NCI-H1694 (cell line): Measurements from ENCODE around the gene USH2A.

Experiments
- DNase-seq: peaks from one replicate; lab custom pipeline; 2025; lab: John Stamatoyannopoulos, UW

Gene USH2A

GRCh38 chr1:215640429-215641148 lies 782.7 kb downstream of the USH2A start:
- DNase-seq = no peak

GRCh38 chr1:215637041-215637573 lies 786.1 kb downstream of the USH2A start:
- DNase-seq = no peak

GRCh38 chr1:215636258-215636965 lies 786.8 kb downstream of the USH2A start:
- no peak for DNase-seq

DNA sequence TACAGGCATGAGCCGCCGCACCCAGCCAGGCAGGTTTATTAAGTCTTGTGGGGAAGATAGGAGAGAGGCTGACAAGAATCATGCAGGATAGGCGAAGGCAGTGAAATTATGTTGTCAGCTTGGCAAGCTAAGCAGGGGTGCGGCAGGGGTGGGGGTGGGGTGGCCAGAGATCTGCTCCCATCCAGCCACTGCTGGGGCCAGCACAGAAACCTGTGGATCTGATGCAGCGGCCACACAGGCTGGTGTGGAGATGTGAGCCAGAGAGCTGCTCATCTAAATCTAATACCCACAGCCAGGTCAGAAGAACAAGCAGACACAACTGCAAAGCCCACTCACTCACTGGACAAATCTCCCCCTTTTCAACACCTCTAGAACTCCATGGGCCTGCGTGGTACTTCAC lies 787.4 kb downstream of the USH2A start:
- no peak for DNase-seq

GRCh38 chr1:215631489-215631888 lies 791.8 kb downstream of the USH2A start:
- no peak for DNase-seq

GRCh38 chr1:215631040-215631439 lies 792.2 kb downstream of the USH2A start:
- no peak for DNase-seq

DNA sequence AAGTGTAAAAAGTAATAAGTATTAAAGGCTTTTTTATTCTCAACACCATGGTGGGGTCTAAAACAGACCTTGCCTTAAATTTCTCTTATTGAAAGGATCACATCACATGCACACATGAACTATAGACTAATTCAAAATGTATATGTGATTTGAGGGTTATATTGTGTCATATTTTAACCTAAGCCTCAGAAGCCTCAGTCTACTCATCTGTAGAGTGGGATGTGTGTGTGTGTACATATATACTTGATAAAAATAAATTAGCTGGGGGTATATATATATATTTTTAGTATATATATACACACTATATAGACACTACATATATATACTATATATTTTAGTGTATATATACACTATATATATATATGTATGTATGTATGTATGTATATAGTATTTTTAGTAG lies 797.3 kb downstream of the USH2A start:
- no peak for DNase-seq

DNA sequence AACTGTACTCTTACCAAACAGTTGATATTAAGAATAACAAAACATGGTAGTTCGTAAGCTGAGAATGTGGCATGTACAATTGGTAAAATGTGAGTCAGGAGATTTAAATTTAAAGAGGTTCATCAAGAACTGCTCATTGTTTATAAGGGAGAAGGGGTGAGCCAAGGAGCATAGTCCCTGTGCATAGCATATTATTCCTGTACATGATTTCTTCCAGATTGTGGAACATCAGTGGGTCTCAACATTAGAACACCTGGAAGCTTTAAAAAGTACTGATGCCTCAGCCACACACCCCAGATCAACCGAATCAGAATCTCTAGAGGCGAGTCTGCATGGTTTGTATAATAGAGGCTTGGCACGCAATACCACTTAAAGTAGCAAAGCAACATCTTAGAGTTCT lies 800.1 kb downstream of the USH2A start:
- no peak for DNase-seq

DNA sequence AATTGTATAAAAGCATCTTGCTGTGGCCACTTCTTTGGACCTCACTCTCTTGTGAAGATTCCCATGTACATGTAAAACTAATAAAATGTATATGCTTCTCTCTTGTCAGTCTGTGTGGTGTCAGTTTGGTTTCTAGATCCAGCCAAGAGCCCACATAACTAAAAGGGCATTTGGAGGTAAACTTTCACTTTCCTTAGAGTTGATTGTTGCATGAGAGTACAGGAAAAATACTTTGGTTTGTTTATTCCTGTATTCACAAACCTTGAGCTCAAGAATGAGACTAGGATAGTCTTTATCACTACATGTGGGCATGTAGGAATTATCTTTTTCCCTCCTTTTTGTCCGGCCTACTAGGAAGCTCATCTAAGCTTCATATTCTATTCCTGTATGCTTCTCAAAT lies 805.3 kb downstream of the USH2A start:
- DNase-seq = no peak

DNA sequence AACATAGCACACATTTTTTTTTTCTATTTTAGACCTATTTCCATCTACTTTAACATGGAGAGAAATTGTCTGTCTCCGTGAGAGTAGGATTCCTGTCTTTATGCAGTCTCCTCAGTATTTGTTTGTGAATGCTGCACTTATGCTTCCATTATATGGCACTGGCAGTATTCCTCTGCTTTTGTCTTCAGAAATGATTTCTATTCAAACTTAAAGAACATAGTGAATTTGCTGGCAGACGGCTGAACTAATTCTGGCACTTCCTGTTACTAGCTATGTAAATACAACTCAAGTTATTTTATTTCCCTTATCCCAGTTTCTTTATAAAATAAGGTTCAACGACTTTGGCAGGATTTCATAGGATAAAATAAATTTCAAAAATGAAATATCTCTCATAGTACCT lies 810.9 kb downstream of the USH2A start:
- no peak for DNase-seq

DNA sequence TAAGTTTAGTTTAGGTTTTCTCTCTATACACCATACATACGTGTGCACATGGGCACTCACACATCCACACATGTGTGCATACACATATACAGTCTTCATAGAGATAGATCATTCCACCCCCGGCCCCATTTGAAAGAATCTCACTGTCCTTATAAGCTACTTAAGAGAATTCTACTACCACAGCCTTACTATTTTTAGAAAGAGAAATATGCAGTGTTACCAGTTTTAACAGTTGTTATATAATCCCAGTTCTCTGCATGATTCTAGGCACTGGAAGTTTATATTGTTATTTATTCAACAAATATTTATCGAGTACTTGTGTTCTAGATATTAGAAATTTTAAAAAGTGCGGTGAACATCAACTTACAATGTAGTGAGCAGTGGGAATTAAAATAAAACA lies 814.6 kb downstream of the USH2A start:
- no peak for DNase-seq

DNA sequence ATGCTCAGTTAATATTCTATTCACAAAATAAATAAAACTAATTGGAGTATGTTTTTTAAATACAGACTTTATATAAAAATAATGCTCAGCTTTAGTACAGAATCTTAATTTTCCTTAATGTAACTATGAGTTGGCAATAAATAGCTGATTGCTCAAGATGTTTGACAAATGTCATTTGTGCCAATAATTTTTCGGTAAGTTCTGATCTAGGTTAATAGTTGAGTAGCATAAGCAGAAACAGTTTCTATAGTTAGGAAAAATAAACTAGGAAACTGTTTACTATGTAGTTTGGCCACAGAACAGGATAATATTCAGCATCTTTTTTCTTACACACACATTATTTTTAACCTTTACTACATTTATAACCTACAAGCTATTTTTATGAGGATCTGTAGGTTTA lies 815.8 kb downstream of the USH2A start:
- no peak for DNase-seq

DNA sequence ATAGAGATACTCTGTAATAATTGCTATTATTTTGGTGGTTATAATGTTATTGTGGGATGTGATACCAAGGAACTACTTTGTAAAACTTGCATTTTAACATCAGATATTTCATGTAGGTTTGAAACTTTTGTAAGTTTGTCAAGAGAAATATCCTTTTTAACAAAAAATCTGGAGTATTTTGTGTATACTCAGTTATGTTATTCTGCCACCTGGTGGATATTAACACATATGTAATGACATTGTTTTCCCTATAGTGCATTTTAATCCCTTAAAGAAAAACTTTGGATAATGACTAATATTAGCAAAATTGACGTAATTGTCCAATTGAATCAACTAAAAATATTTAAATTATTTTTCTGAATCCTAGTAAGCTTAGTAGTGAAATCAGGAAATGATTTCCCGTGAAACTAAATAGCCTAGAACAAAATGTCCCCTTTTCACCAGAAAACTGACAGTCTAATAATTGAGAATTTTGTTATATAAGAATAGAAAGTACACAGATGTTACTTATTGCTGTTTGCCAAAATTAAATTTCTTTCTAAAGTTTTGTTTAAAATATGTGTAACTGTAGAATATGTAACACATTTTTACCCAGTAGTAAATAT lies 816.6 kb downstream of the USH2A start:
- no peak for DNase-seq

DNA sequence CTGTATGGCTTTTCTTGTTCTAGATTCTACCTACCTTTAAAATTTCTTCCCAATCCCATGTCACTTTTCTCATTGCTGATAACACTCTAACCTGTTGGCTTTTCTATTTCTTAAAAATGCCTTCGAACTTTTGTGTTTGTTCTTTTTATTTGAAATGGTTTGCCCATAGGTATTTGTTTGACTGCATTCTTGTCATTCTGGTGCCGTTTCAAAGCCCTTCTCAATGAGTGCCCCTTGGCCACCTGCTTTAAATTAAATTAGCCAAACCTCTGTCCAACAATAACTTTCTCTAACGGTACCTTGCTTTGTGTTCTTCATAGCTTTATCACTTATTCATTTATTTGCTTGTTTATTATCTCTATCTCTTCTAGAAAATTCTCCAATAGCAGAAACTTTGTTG lies 817.2 kb downstream of the USH2A start:
- DNase-seq = no peak

GRCh38 chr1:215605011-215605621 lies 818.1 kb downstream of the USH2A start:
- DNase-seq = no peak

- no peak for DNase-seq
These were observed 819.9 kb downstream of the USH2A start for GRCh38 chr1:215603319-215603718.

- DNase-seq = no peak
These were observed 822.0 kb downstream of the USH2A start for GRCh38 chr1:215601276-215601675.

DNA sequence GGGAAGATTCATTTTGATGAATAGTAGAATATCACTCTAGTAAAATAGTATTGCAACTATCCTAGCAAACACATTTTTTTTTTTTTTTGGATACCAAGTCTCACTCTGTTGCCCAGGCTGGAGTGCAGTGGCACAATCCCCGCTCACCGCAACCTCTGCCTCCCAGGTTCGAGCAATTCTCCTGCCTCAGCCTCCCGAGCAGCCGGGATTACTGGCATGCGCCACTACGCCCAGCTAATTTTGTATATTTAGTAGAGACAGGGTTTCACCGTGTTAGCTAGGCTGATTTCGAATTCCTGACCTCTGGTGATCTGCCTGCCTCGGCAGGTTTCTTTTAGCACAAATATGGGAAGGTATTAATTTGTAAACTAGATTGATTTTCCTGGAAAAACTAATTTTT lies 822.4 kb downstream of the USH2A start:
- no peak for DNase-seq

GRCh38 chr1:215600258-215600792 lies 822.9 kb downstream of the USH2A start:
- DNase-seq = no peak

DNA sequence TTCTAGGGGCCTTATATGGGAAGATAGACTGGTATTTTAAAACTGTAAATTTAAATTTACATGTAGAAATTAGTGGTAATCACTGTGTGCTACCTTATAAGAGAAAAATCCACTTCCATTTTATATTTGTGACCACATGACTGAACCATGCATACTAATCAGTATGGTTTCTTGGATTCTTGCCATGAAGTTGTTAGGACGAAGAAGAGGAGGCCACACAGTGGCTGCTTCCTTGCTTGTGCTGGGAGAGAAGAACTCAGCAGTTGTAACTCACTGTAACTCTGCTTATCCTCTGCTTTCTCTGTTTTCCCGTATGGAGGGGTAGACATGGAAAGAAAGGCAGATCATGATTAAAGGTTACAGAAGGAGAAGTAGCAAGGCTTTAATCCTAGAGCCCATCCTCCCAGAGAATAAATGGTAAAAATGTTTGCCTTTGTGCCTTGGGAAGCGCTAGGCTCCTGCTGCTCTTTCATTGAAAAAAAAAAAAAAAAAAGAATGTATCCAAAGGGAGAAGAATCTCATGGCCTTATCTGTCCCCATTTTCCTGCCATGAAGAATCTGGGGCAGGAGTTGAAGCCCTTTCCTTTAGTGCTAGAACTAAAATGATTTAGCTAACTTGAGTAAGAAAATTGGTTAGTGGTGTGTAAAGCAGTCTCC lies 823.7 kb downstream of the USH2A start:
- no peak for DNase-seq

GRCh38 chr1:215597961-215598360 lies 825.3 kb downstream of the USH2A start:
- no peak for DNase-seq

- DNase-seq = no peak
These were observed 828.0 kb downstream of the USH2A start for GRCh38 chr1:215595231-215595630.
